OCI-LY3 (cell line): ENCODE results near the gene ALDH1L1.

ENCODE experiments used
- H2AFZ ChIP-seq: fragments of 200-600, 300-600 bp; shearing (Covaris generic); 2 replicates; pipeline ENCODE4 v1.6.0; 2014; ENCODE audit warnings: antibody characterized with exemption, low read depth, low read length
- H3K27ac ChIP-seq: fragments of 200-600, 300-600 bp; sonication (generic); 2 replicates; pipeline ENCODE4 v1.5.1; 2014; ENCODE audit warnings: mild to moderate bottlenecking, low read length, moderate library complexity, mixed read lengths
- H3K27me3 ChIP-seq: fragments of 200-600, 300-600 bp; sonication (generic); 2 replicates; pipeline ENCODE4 v1.6.1; 2014; ENCODE audit warnings: low read depth, low read length, mixed read lengths
- H3K36me3 ChIP-seq: fragments of 200-600, 300-600 bp; sonication (generic); replicated peaks from 2 replicates; pipeline ENCODE3; 2014; ENCODE audit warnings: low read depth, low read length, mixed read lengths
- H3K4me1 ChIP-seq: fragments of 300-600, 200-600 bp; sonication (generic); 2 replicates; pipeline ENCODE4 v1.6.1; 2014; ENCODE audit warnings: low read length, mixed read lengths
- H3K4me2 ChIP-seq: fragments of 200-600, 300-600 bp; sonication (generic); 2 replicates; pipeline ENCODE4 v1.6.1; 2014; ENCODE audit warnings: low read length, mixed read lengths
- H3K4me3 ChIP-seq: fragments of 300-600, 200-600 bp; sonication (generic); 2 replicates; pipeline ENCODE4 v1.5.1; 2014; ENCODE audit warnings: antibody characterized with exemption, mild to moderate bottlenecking, low read length, moderate library complexity
- H3K79me2 ChIP-seq: fragments of 300-600, 200-600 bp; shearing (Covaris generic); 2 replicates; pipeline ENCODE4 v1.6.1; 2014; ENCODE audit warnings: mild to moderate bottlenecking, low read length, mixed read lengths
- H3K9ac ChIP-seq: fragments of 300-600, 200-600 bp; shearing (Covaris generic); 2 replicates; pipeline ENCODE4 v1.6.0; 2014; ENCODE audit warnings: mild to moderate bottlenecking, low read length, moderate library complexity
- H3K9me3 ChIP-seq: fragments of 200-600, 300-600 bp; shearing (Covaris generic); 2 replicates; pipeline ENCODE4 v1.6.1; 2014; ENCODE audit warnings: low read length, mixed read lengths; ENCODE audit not compliant: insufficient read depth
- H4K20me1 ChIP-seq: fragments of 200-600, 300-600 bp; sonication (generic); 2 replicates; pipeline ENCODE4 v1.6.1; 2016; ENCODE audit warnings: low read length, mixed read lengths; ENCODE audit not compliant: insufficient read depth
- CTCF ChIP-seq: fragments of 200-600, 300-600 bp; sonication (generic); IDR thresholded peaks from 2 replicates; pipeline ENCODE4 v1.5.1; 2014; ENCODE audit warnings: antibody characterized with exemption, low read length, low read depth
- EZH2phosphoT487 ChIP-seq: fragments of 200-600 bp; shearing (Covaris generic); IDR thresholded peaks from 2 replicates; pipeline ENCODE4 v1.6.1; 2018; ENCODE audit warnings: antibody characterized with exemption, mixed run types, low read depth

ALDH1L1 gene

GRCh38 chr3:126180477-126181397 is at the start of gene ALDH1L1:
TSS of gene ALDH1L1 (minus strand) at chr3:126180586. CDS start at chr3:126160979, 19,607 bp downstream.
- Histone ChIP-seq H3K4me1 (no peaks in the 10 kb centered on the region), H3K9ac (no peak within 1 kb of the TSS), H2AFZ (no peak within 1 kb of the TSS), H4K20me1 (no peaks in the 10 kb centered on the region), H3K27me3 (0 out of 2 replicates have a peak, but pooled peaks cover 2% of the 10 kb centered on the region), H3K4me2 (no peak within 1 kb of the TSS), H3K9me3 (no peaks in the 10 kb centered on the region), H3K36me3 (no peaks in the 10 kb centered on the region), H3K27ac (no peak within 1 kb of the TSS), H3K79me2 (no peaks in the 10 kb centered on the region), H3K4me3 (no peak within 1 kb of the TSS)
- TF ChIP-seq CTCF: no peak
- TF ChIP-seq EZH2phosphoT487: no peak

GRCh38 chr3:126226374-126226773 is 46.0 kb upstream of the ALDH1L1 start:
- Histone ChIP-seq H2AFZ (no peak overlapping the region), H3K4me1 (no peaks in the 10 kb centered on the region), H3K27me3 (peaks cover 13% of the 10 kb centered on the region; the same call in 1 of the 2 replicates), H3K9me3 (no peaks in the 10 kb centered on the region), H3K27ac (no peak overlapping the region), H3K36me3 (no peaks in the 10 kb centered on the region), H3K79me2 (no peaks in the 10 kb centered on the region), H3K9ac (no peak overlapping the region), H3K4me2 (no peak overlapping the region), H3K4me3 (no peak overlapping the region), H4K20me1 (no peaks in the 10 kb centered on the region)
- TF ChIP-seq CTCF: no peak
- no peak for TF ChIP-seq EZH2phosphoT487

- H3K27ac ChIP-seq: no peak overlapping the region
- no peak overlapping the region for H3K4me2 ChIP-seq
- H3K4me3 ChIP-seq: no peak overlapping the region
- no peak overlapping the region for H3K9ac ChIP-seq
- no peaks in the 10 kb centered on the region for H3K9me3 ChIP-seq
- H2AFZ ChIP-seq: no peak overlapping the region
- H3K4me1 ChIP-seq: no peaks in the 10 kb centered on the region
- no peaks in the 10 kb centered on the region for H3K36me3 ChIP-seq
- TF ChIP-seq CTCF (no peak), EZH2phosphoT487 (no peak)
- H3K27me3 ChIP-seq: peaks cover 13% of the 10 kb centered on the region
- no peaks in the 10 kb centered on the region for H4K20me1 ChIP-seq
- no peaks in the 10 kb centered on the region for H3K79me2 ChIP-seq
These were observed 36.0 kb upstream of the ALDH1L1 start for GRCh38 chr3:126216416-126216815.

- Histone ChIP-seq H4K20me1 (no peaks in the 10 kb centered on the region), H3K9ac (no peak overlapping the region), H3K4me3 (no peak overlapping the region), H3K36me3 (no peaks in the 10 kb centered on the region), H2AFZ (no peak overlapping the region), H3K4me2 (no peak overlapping the region), H3K4me1 (no peaks in the 10 kb centered on the region), H3K27me3 (peaks cover 7% of the 10 kb centered on the region), H3K27ac (no peak overlapping the region), H3K9me3 (no peaks in the 10 kb centered on the region), H3K79me2 (no peaks in the 10 kb centered on the region)
- no peak for TF ChIP-seq CTCF
- TF ChIP-seq EZH2phosphoT487: no peak
These were observed 33.1 kb upstream of the ALDH1L1 start for GRCh38 chr3:126213379-126214028.
